GM12864 (cell line): ENCODE results near the gene CDADC1.

Experiments used
- DNase-seq: peaks from one replicate; pipeline ENCODE4 v3.0.0-alpha.2; 2011; ENCODE audit warnings: low read depth
- H3K4me3 ChIP-seq: 2 replicates; pipeline ENCODE4 v1.5.1; 2011; ENCODE audit warnings: mild to moderate bottlenecking, low read depth, low read length, control low read depth
- TF ChIP-seq, protein P1 (sequence below): IDR thresholded peaks from 2 replicates; pipeline ENCODE4 v1.5.1; 2011; ENCODE audit warnings: low read depth, mild to moderate bottlenecking, moderate library complexity, low read length, control low read depth, inconsistent platforms; ENCODE audit errors: missing control alignments

The CDADC1 gene

DNA sequence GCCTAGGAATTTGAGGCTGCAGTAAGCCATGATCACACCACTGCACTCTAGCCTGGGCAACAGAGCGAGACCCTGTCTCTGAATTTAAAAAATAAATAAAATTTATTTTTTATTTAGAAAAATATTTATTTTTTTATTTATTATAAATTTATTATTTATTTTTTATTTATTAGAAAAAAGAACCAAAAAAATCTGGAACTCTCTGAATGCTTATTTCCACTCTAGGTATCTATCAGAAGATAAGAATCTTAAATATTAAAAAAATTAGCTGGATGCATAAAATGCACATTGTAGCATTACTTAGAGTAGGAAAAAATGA is 82.8 kb downstream of the CDADC1 start:
- no peak overlapping the region for H3K4me3 ChIP-seq
- TF ChIP-seq, protein P1, sequence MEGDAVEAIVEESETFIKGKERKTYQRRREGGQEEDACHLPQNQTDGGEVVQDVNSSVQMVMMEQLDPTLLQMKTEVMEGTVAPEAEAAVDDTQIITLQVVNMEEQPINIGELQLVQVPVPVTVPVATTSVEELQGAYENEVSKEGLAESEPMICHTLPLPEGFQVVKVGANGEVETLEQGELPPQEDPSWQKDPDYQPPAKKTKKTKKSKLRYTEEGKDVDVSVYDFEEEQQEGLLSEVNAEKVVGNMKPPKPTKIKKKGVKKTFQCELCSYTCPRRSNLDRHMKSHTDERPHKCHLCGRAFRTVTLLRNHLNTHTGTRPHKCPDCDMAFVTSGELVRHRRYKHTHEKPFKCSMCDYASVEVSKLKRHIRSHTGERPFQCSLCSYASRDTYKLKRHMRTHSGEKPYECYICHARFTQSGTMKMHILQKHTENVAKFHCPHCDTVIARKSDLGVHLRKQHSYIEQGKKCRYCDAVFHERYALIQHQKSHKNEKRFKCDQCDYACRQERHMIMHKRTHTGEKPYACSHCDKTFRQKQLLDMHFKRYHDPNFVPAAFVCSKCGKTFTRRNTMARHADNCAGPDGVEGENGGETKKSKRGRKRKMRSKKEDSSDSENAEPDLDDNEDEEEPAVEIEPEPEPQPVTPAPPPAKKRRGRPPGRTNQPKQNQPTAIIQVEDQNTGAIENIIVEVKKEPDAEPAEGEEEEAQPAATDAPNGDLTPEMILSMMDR = no peak
- no peak for DNase-seq

DNA sequence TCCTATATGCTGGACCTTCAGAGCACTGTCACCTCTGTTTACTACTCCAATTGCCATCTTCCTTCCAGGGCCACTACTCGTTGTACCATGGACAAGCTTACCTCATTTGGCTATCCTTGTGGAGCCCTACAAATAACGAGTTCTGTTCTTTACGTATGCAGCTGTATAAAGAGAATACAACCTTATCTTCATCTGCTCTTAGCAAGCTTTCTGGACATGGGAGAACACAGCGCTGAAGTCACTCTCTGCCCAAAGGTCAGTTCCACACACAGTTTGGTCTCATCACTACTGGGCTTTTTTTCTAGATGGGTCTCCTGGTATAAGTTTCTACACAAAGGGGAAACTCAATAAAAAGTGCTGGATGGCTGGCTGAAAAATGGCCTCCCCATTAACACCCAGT is 88.9 kb downstream of the CDADC1 start:
- no peak for DNase-seq
- no peak overlapping the region for H3K4me3 ChIP-seq
- TF ChIP-seq, protein P1 = no peak

DNA sequence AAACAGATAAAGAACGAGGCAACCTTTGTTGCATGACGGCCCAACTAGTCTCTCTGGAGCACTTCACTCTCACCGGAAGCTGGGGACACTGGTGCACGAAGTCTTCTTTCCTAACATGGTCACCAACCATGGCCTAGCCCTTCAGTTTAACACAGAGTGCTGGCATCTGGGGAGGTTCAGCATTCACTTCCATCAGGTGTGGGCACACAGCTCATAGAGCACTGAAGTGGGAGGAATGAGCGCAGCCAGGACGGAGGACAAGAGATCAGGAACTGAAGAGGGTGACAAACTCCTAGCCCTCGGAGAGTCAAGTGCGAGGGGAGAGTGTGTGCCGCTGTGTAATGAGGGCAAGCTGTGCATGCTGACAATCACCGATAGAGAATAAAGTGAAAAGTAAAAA is 92.4 kb downstream of the CDADC1 start:
- TF ChIP-seq, protein P1 = no peak
- DNase-seq = no peak

DNA sequence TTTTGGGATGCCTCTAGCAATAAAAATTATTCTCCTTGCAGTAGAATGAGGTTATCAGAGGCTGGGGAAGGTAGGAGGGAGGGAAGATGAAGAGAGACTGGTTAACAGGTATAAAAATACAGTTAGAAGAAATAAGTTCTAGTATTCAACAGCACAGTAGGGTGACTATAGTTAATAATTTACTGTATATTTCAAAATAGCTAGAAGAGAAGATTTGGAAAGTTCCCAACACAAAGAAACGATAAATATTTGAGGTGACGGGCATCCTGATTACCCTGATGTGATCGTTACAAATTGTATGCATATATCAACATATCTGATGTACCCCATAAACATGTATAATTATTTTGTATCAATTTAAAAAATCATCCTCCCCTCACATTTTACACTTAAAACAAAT is 93.8 kb downstream of the CDADC1 start:
- DNase-seq = no peak
- no peak overlapping the region for H3K4me3 ChIP-seq
- TF ChIP-seq, protein P1 = no peak

More for the DNA sequence above, 92.4 kb downstream of the CDADC1 start:
- H3K4me3 ChIP-seq = no peak overlapping the region

DNA sequence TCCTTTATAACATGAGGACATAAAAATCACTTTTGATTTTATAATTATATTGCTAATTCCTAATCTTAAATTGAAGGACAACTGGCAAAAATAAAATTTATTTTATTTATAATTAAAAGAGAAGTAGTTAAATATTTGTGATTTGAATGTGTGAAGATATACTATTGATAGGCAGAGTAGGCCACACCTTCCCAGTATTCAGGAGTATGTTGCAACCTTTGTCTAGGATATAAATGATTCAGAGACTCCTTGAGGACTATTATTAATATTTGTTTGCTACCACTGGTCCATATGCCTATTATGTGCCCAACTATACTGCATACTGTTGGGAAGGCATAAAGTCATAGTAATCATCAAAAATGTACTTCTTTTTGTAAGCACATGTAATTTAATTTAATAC is 94.2 kb downstream of the CDADC1 start:
- no peak overlapping the region for H3K4me3 ChIP-seq
- no peak for DNase-seq
- TF ChIP-seq, protein P1 = no peak

DNA sequence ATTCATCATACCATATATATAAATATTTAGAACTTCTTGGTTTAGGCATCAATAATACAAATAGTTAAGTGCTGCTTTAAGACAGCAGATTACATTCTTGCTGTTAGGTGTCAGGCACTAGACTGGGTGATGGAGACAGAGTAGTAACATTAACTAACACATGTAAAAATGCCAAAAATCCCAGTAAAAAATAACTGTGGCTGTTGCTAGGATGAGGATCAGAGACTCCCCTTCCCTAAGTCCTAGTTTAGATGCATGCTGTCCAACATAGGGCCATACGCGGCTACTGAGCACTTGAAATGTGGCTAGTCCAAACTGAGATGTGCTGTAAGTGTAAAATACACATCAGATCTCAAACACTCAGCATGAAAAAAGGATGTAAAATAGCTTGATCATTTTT is 94.7 kb downstream of the CDADC1 start:
- TF ChIP-seq, protein P1 = no peak
- no peak for DNase-seq
- no peak overlapping the region for H3K4me3 ChIP-seq
